ENCODE measurements around the gene PDILT.
"Not testable (repeated sequence)": the region's sequence is repeated elsewhere in the genome, so short reads cannot be mapped to it uniquely, and the experiment has no call there.

The PDILT gene

GRCh38 chr16:20404637-20405036, at the start of gene PDILT:
Gene PDILT (minus strand): TSS chr16:20404737. CDS start chr16:20399300, 5,437 bp downstream.
- no peak for DNase-seq (ENCODE audit: low read depth in 2 of 2)

- not testable (repeated sequence) for DNase-seq (ENCODE audit: low read depth in 2 of 2)
Observed at GRCh38 chr16:20453633-20454032, 49.1 kb upstream of the PDILT start.

- DNase-seq (ENCODE audit: low read depth in 2 of 2) = not testable (repeated sequence)
Observed at GRCh38 chr16:20451364-20451763, 46.8 kb upstream of the PDILT start, which contains the start of gene ACSM2A. Gene ACSM2A (plus strand): TSS chr16:20451521. CDS start chr16:20460115, 8,594 bp downstream.

- not testable (repeated sequence) for DNase-seq (ENCODE audit: low read depth in 2 of 2)
Observed at GRCh38 chr16:20446652-20447393, 42.3 kb upstream of the PDILT start.

GRCh38 chr16:20441859-20442258, 37.3 kb upstream of the PDILT start:
- DNase-seq (ENCODE audit: low read depth in 2 of 2) = not testable (repeated sequence)

- no peak for DNase-seq (ENCODE audit: low read depth in 2 of 2)
Observed at GRCh38 chr16:20441191-20441590, 36.7 kb upstream of the PDILT start.

GRCh38 chr16:20440731-20441130, 36.2 kb upstream of the PDILT start:
- DNase-seq (ENCODE audit: low read depth in 2 of 2) = not testable (repeated sequence)

GRCh38 chr16:20439820-20440231, 35.3 kb upstream of the PDILT start:
- DNase-seq (ENCODE audit: low read depth in 2 of 2) = not testable (repeated sequence)

- DNase-seq (ENCODE audit: low read depth in 2 of 2) = not testable (repeated sequence)
Observed at GRCh38 chr16:20438950-20439349, 34.4 kb upstream of the PDILT start.

GRCh38 chr16:20430948-20431347, 26.4 kb upstream of the PDILT start:
- DNase-seq (ENCODE audit: low read depth in 2 of 2) = no peak

- DNase-seq (ENCODE audit: low read depth in 2 of 2) = not testable (repeated sequence)
Observed at GRCh38 chr16:20430480-20430879, 25.9 kb upstream of the PDILT start.

- DNase-seq (ENCODE audit: low read depth in 2 of 2) = not testable (repeated sequence)
Observed at GRCh38 chr16:20429499-20429898, 25.0 kb upstream of the PDILT start.

GRCh38 chr16:20427401-20427797, 22.9 kb upstream of the PDILT start:
- DNase-seq (ENCODE audit: low read depth in 2 of 2) = not testable (repeated sequence)

GRCh38 chr16:20424129-20424866, 19.8 kb upstream of the PDILT start:
- DNase-seq (ENCODE audit: low read depth in 2 of 2) = no peak

- DNase-seq (ENCODE audit: low read depth in 2 of 2) = not testable (repeated sequence)
Observed at GRCh38 chr16:20423772-20424128, 19.2 kb upstream of the PDILT start.

GRCh38 chr16:20421748-20422147, 17.2 kb upstream of the PDILT start:
- DNase-seq (ENCODE audit: low read depth in 2 of 2) = not testable (repeated sequence)

GRCh38 chr16:20419093-20419492, 14.6 kb upstream of the PDILT start:
- not testable (repeated sequence) for DNase-seq (ENCODE audit: low read depth in 2 of 2)

- DNase-seq (ENCODE audit: low read depth in 2 of 2) = no peak
Observed at GRCh38 chr16:20415541-20415940, 11.0 kb upstream of the PDILT start.

GRCh38 chr16:20411055-20411454, 6.5 kb upstream of the PDILT start:
- DNase-seq (ENCODE audit: low read depth in 2 of 2) = no peak

- DNase-seq (ENCODE audit: low read depth in 2 of 2) = no peak
Observed at GRCh38 chr16:20410121-20410723, 5.7 kb upstream of the PDILT start.

GRCh38 chr16:20409398-20410120, 5.0 kb upstream of the PDILT start, which contains the start of gene ACSM5:
Gene ACSM5 (plus strand): TSS chr16:20409534. CDS start chr16:20411485, 1,951 bp downstream.
- no peak for DNase-seq (ENCODE audit: low read depth in 2 of 2)

GRCh38 chr16:20402651-20403050, 1.9 kb downstream of the PDILT start:
- DNase-seq (ENCODE audit: low read depth in 2 of 2) = no peak
